IMR-90 (cell line): ENCODE data around the gene RUNX2. TPM values are rescaled to one million over a fixed set of nuclear protein-coding genes. Genes with fewer than 3 reads are reported as not detected.

Experiments used
- ATAC-seq: fragments of 200-7000 bp; cut with Tn5 transposase; 2 replicates; pipeline ENCODE4 v1.9.1; 2020; ENCODE audit warnings: low read depth, mild to moderate bottlenecking, moderate library complexity
- BruUV-seq: library from RNA; stranded (reverse); fragments of 400-500 nt; replicated peaks from 2 replicates; lab custom pipeline; 2021; lab: Mats Ljungman, UMichigan
- CTCF ChIA-PET: fragments of 300-600 bp; formaldehyde crosslinking; extraction: SDS; loops from one replicate; lab custom pipeline; 2021; ENCODE audit warnings: antibody characterized with exemption; lab: Yijun Ruan, JAX
- POLR2A ChIA-PET: fragments of 300-600 bp; sonication (Branson Sonifier 250); formaldehyde crosslinking; loops from one replicate; lab custom pipeline; 2022; ENCODE audit warnings: antibody characterized with exemption; ENCODE audit not compliant: unreplicated experiment; lab: Charles Lee
- DNase-seq: peaks from one replicate; pipeline ENCODE4 v3.0.0; 2013
- H2AFZ ChIP-seq: replicated peaks from 2 replicates; pipeline ENCODE3; 2013; ENCODE audit warnings: low read length, mild to moderate bottlenecking; ENCODE audit not compliant: poor library complexity
- H2AK5ac ChIP-seq: 2 replicates; pipeline ENCODE4 v1.6.1; 2013; ENCODE audit warnings: low read depth, low read length, inconsistent platforms
- H2AK9ac ChIP-seq: replicated peaks from 2 replicates; pipeline ENCODE3; 2013; ENCODE audit warnings: mild to moderate bottlenecking, low read depth, low read length, moderate library complexity; ENCODE audit not compliant: poor library complexity
- H2BK120ac ChIP-seq: 2 replicates; pipeline ENCODE4 v1.6.1; 2013; ENCODE audit warnings: low read depth, low read length, inconsistent platforms
- H2BK15ac ChIP-seq: 3 replicates; pipeline ENCODE4 v1.6.1; 2013; ENCODE audit warnings: low read depth, low read length, inconsistent platforms
- H2BK20ac ChIP-seq: 2 replicates; pipeline ENCODE4 v1.6.1; 2013; ENCODE audit warnings: low read depth, mild to moderate bottlenecking, inconsistent platforms, low read length, moderate library complexity
- H2BK5ac ChIP-seq: 2 replicates; pipeline ENCODE4 v1.6.1; 2013; ENCODE audit warnings: mild to moderate bottlenecking, low read depth, low read length, inconsistent platforms; ENCODE audit not compliant: poor library complexity, severe bottlenecking
- H3K14ac ChIP-seq: replicated peaks from 2 replicates; pipeline ENCODE4 v1.6.1; 2013; ENCODE audit warnings: low read depth, low read length, inconsistent platforms
- H3K18ac ChIP-seq: 2 replicates; pipeline ENCODE4 v1.6.1; 2013; ENCODE audit warnings: low read depth, low read length, control low read depth
- H3K23ac ChIP-seq: 2 replicates; pipeline ENCODE4 v1.6.1; 2013; ENCODE audit warnings: low read depth, low read length, inconsistent platforms
- H3K27ac ChIP-seq: 2 replicates; pipeline ENCODE4 v1.5.1; 2013; ENCODE audit warnings: mild to moderate bottlenecking, control low read depth, low read length; ENCODE audit not compliant: insufficient read depth
- H3K27me3 ChIP-seq: 2 replicates; pipeline ENCODE4 v1.6.1; 2013; ENCODE audit warnings: low read length; ENCODE audit not compliant: control insufficient read depth, insufficient read depth
- H3K36me3 ChIP-seq: 2 replicates; pipeline ENCODE4 v1.6.1; 2013; ENCODE audit warnings: low read length, mixed read lengths; ENCODE audit not compliant: control insufficient read depth, insufficient read depth
- H3K4ac ChIP-seq: 2 replicates; pipeline ENCODE4 v1.6.1; 2013; ENCODE audit warnings: low read depth, low read length, inconsistent platforms
- H3K4me1 ChIP-seq: 2 replicates; pipeline ENCODE4 v1.6.1; 2013; ENCODE audit warnings: low read length, mixed read lengths; ENCODE audit not compliant: control insufficient read depth, insufficient read depth
- H3K4me2 ChIP-seq: 2 replicates; pipeline ENCODE4 v1.6.1; 2013; ENCODE audit warnings: low read depth, mild to moderate bottlenecking, control low read depth, low read length, moderate library complexity
- H3K4me3 ChIP-seq: 2 replicates; pipeline ENCODE4 v1.5.1; 2013; ENCODE audit warnings: low read depth, mild to moderate bottlenecking, control low read depth, low read length, moderate library complexity; ENCODE audit not compliant: insufficient read depth
- H3K56ac ChIP-seq: 2 replicates; pipeline ENCODE4 v1.6.1; 2013; ENCODE audit warnings: low read length, inconsistent platforms; ENCODE audit not compliant: insufficient read depth; ENCODE audit errors: extremely low read depth
- H3K79me1 ChIP-seq, 2 experiments: 2 replicates each; pipeline ENCODE4 v1.6.1; 2013; ENCODE audit warnings: low read length in 2 of 2, inconsistent platforms in 1 of 2, low read depth in 1 of 2
- H3K9ac ChIP-seq: 2 replicates; pipeline ENCODE4 v1.6.1; 2013; ENCODE audit warnings: low read depth, low read length, control low read depth
- H3K9me1 ChIP-seq: 2 replicates; pipeline ENCODE4 v1.6.1; 2013; ENCODE audit warnings: low read length, inconsistent platforms; ENCODE audit not compliant: insufficient read depth
- H3K9me3 ChIP-seq: 2 replicates; pipeline ENCODE4 v1.6.1; 2013; ENCODE audit warnings: low read length; ENCODE audit not compliant: control insufficient read depth, insufficient read depth
- H4K20me1 ChIP-seq: 2 replicates; pipeline ENCODE4 v1.6.1; 2013; ENCODE audit warnings: low read length, inconsistent platforms; ENCODE audit not compliant: insufficient read depth
- H4K5ac ChIP-seq: 2 replicates; pipeline ENCODE4 v1.6.1; 2013; ENCODE audit warnings: mild to moderate bottlenecking, low read depth, low read length, control low read depth
- H4K8ac ChIP-seq, 2 experiments: 2 replicates each; pipeline ENCODE4 v1.6.1; 2013; ENCODE audit warnings: low read depth in 2 of 2, low read length in 2 of 2, control low read depth in 1 of 2, inconsistent platforms in 1 of 2
- H4K91ac ChIP-seq: 2 replicates; pipeline ENCODE4 v1.6.1; 2013; ENCODE audit warnings: low read depth, low read length, inconsistent platforms; ENCODE audit not compliant: insufficient read depth
- MAZ ChIP-seq: IDR thresholded peaks from 2 replicates; pipeline ENCODE4 v1.6.1; 2012; ENCODE audit warnings: low read depth, mild to moderate bottlenecking, low read length, improper control_type of control experiment, moderate library complexity, borderline replicate concordance
- WGBS, 2 experiments: methylation state at CpG; one replicate each; pipeline versions ENCODE4 v1.1.5 to v1.1.7; 2013; ENCODE audit warnings: missing lambda C conversion rate in 2 of 2; ENCODE audit not compliant: insufficient read length in 1 of 2; ENCODE audit errors: extremely low coverage in 2 of 2; 5-methylcytosine and 5-hydroxymethylcytosine counted together
- dilution Hi-C: fragments of 300-500 bp; cut with HindIII; formaldehyde crosslinking; loops from one replicate; pipeline ENCODE4 v1.14.3; 2018; ENCODE audit warnings: low sequenced_read_pairs; ENCODE audit not compliant: unreplicated experiment
- in situ Hi-C: fragments of 300-500 bp; cut with MboI; formaldehyde crosslinking; loops from 3 replicates; pipeline ENCODE4 v1.14.3; 2019; ENCODE audit warnings: low sequenced_read_pairs, inconsistent platforms, mixed read lengths
- intact Hi-C: fragments of 100-400 bp; cut with micrococcal nuclease; formaldehyde crosslinking; loops from 2 replicates; pipeline ENCODE4 v1.10.0; 2022
- polyA plus RNA-seq, 3 experiments: library from polyadenylated mRNA; depleted of rRNA; stranded (reverse); fragments of >200 nt; gene quantifications; 2 replicates each; pipeline ENCODE4 v1.2.3, GENCODE V29; 2012; ENCODE audit warnings: low replicate concordance in 1 of 3
- total RNA-seq: library from RNA; depleted of rRNA; stranded (reverse); fragments of >200 nt; gene quantifications from 2 replicates; pipeline ENCODE4 v1.2.3, GENCODE V29; 2012

RUNX2 gene
- total and polyA plus RNA-seq, 2 of the 4 experiments (the other 2 are of a cell fraction): 2.3 to 4.7 TPM

DNA sequence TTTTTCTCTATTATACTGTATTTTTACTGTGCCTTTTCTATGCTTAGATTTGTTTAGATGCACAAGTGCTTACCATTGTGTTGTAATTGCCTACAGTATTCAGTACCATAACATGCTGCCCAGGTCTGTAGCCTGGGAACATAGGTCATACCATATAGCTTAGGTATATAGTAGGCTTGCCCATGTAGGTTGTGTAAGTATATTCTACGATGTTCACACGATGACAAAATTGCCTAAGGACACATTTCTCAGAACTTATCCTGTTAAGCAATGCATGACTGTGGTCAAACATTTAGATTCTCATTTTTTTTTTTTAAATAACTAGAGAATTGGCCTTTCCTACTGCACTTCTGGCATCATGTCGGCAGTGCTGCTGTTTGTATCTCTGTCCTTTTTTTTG is 303.3 kb downstream of the RUNX2 start:
- no peak overlapping the region; the same call in 1 of the 2 replicates for H3K18ac ChIP-seq
- dilution Hi-C loops (no loop called here), intact Hi-C loops (loop anchor here (5.0 kb wide), 1 partner anchor 71 kb away; no protein-coding TSS in a partner anchor), in situ Hi-C loops (no loop called here)
- peaks cover 10% of the 10 kb centered on the region for H3K9me1 ChIP-seq
- WGBS, 2 experiments: no CpG with 5 or more reads among the region's 3 CpGs
- no peak overlapping the region for H3K56ac ChIP-seq
- no peaks in the 10 kb centered on the region for H4K20me1 ChIP-seq
- H3K14ac ChIP-seq: no peak overlapping the region; the same call in 1 of the 2 replicates
- H4K5ac ChIP-seq: no peak overlapping the region
- no peak overlapping the region for H3K4ac ChIP-seq
- H2AK9ac ChIP-seq: no peak overlapping the region
- H3K36me3 ChIP-seq: no peaks in the 10 kb centered on the region
- no peak overlapping the region for H2BK120ac ChIP-seq
- no peak overlapping the region for H3K4me3 ChIP-seq
- 0 out of 2 replicates have a peak overlapping the region, but pooled peaks have one; percentile 7 for H2AK5ac ChIP-seq
- H3K23ac ChIP-seq: no peak overlapping the region
- ChIA-PET POLR2A (no interaction called here), CTCF (interaction anchor here (0.6 to 0.7 kb wide), 3 partner anchors 185 to 322 kb away, joined by 3 to 4 read pairs (median 3); no protein-coding TSS in a partner anchor)
- H4K91ac ChIP-seq: no peak overlapping the region
- no peak overlapping the region for H2AFZ ChIP-seq
- BruUV-seq: no TSS peak
- no peak overlapping the region; the same call in 2 of the 3 replicates for H2BK15ac ChIP-seq
- DNase-seq (no peak), ATAC-seq (no peak)
- no peak overlapping the region for H3K27ac ChIP-seq
- no peak for TF ChIP-seq MAZ
- H4K8ac ChIP-seq: no peak overlapping the region
- no peak overlapping the region for H2BK5ac ChIP-seq
- H3K4me2 ChIP-seq: no peak overlapping the region
- H3K9ac ChIP-seq: no peak overlapping the region
- H3K9me3 ChIP-seq: peaks cover 1% of the 10 kb centered on the region; the same call in 1 of the 2 replicates
- H3K4me1 ChIP-seq: peaks cover 13% of the 10 kb centered on the region
- no peaks in the 10 kb centered on the region for H3K27me3 ChIP-seq
- no peaks in the 10 kb centered on the region for H3K79me1 ChIP-seq
- H2BK20ac ChIP-seq: no peak overlapping the region
